ENCODE data around the gene INVS. TPM values are rescaled to one million over a fixed set of nuclear protein-coding genes. Genes with fewer than 3 reads are reported as not detected.

Gene INVS
- total and polyA plus RNA-seq, 11 donors, result 2.5 to 10.4 (median 7.4) TPM

- Histone ChIP-seq H3K27me3 (no peaks in the 10 kb centered on the region), H3K9me3 (no peaks in the 10 kb centered on the region), H3K36me3 (peaks cover 0 to 79% (median 56%) of the 10 kb centered on the region in 9 donors), H3K4me3 (no peak overlapping the region), H3K4me1 (peaks cover 0 to 16% (median 9%) of the 10 kb centered on the region in 12 donors), H3K27ac (no peak overlapping the region)
- ATAC-seq (no peak), DNase-seq (no peak)
- intact Hi-C loops (cut with DNase I), result loop anchor here in 3 of 10 donors (5.0 to 10.0 kb wide), 3 partner anchors 72 to 284 kb away; partner anchors contain the start of gene NR4A3 (in 1 of the 3)
- 68 to 81% (median 78%) methylated on average over 2 of the region's 2 CpGs for WGBS, 4 donors
- TF ChIP-seq CTCF (IDR thresholded peaks at IDR 0.05) (no peak), POLR2A (IDR thresholded peaks at IDR 0.05) (no peak)
Observed at GRCh38 chr9:100106616-100107015, 7.6 kb downstream of the INVS start.

GRCh38 chr9:100108559-100108958 lies 9.5 kb downstream of the INVS start:
- Histone ChIP-seq H3K27me3 (no peaks in the 10 kb centered on the region), H3K27ac (no peak overlapping the region), H3K4me1 (peaks cover 0 to 22% (median 11%) of the 10 kb centered on the region in 12 donors), H3K4me3 (no peak overlapping the region), H3K36me3 (peaks cover 0 to 75% (median 56%) of the 10 kb centered on the region in 9 donors), H3K9me3 (no peaks in the 10 kb centered on the region)
- DNase-seq (no peak), ATAC-seq (no peak)
- 65 to 72% (median 69%) methylated on average over 2 of the region's 2 CpGs for WGBS, 4 donors
- TF ChIP-seq POLR2A (IDR thresholded peaks at IDR 0.05) (no peak), CTCF (IDR thresholded peaks at IDR 0.05) (no peak)
- intact Hi-C loops (cut with DNase I), result loop anchor here in 3 of 10 donors (5.0 to 10.0 kb wide), 3 partner anchors 74 to 286 kb away; partner anchors contain the start of gene NR4A3 (in 1 of the 3)

- Histone ChIP-seq H3K36me3 (peaks cover 0 to 53% (median 30%) of the 10 kb centered on the region in 9 donors), H3K9me3 (no peaks in the 10 kb centered on the region), H3K27ac (peak overlapping the region in 10 of 12 donors; percentile 32 to 65 (median 44)), H3K27me3 (no peaks in the 10 kb centered on the region), H3K4me3 (peak overlapping the region in 2 of 12 donors; percentile 11 to 15), H3K4me1 (peaks cover 0 to 22% (median 11%) of the 10 kb centered on the region in 12 donors)
- DNase-seq (peak; percentile 79 to 93 (median 82)), ATAC-seq (peak; percentile 97 to 99 (median 98))
- intact Hi-C loops (cut with DNase I), result no loop called here
- TF ChIP-seq CTCF (IDR thresholded peaks at IDR 0.05) (no peak), POLR2A (IDR thresholded peaks at IDR 0.05) (no peak)
- 22 to 35% (median 29%) methylated on average over 4 of the region's 4 CpGs for WGBS, 4 donors
Observed at GRCh38 chr9:100111235-100111634, 12.2 kb downstream of the INVS start.

- Histone ChIP-seq H3K27ac (no peak overlapping the region), H3K27me3 (no peaks in the 10 kb centered on the region), H3K4me1 (peaks cover 0 to 22% (median 11%) of the 10 kb centered on the region in 12 donors), H3K36me3 (peaks cover 0 to 38% (median 14%) of the 10 kb centered on the region in 9 donors), H3K9me3 (no peaks in the 10 kb centered on the region), H3K4me3 (no peak overlapping the region)
- TF ChIP-seq POLR2A (IDR thresholded peaks at IDR 0.05) (no peak), CTCF (IDR thresholded peaks at IDR 0.05) (no peak)
- DNase-seq, result no peak
- no peak for ATAC-seq
- WGBS, 4 donors, result 88 to 96% (median 92%) methylated on average over 2 of the region's 2 CpGs
- intact Hi-C loops (cut with DNase I), result no loop called here
Observed at GRCh38 chr9:100112677-100113336, 13.8 kb downstream of the INVS start.

Data from heart left ventricle (tissue), 16 donors.